Ramos (cell line): ENCODE data around the gene NDRG3.
"Not testable (repeated sequence)": the region's sequence is repeated elsewhere in the genome, so short reads cannot be mapped to it uniquely, and the experiment has no call there.

Source experiments
- in situ Hi-C: fragments of 300-500 bp; cut with MboI; formaldehyde crosslinking; loops from one replicate; pipeline ENCODE4 v1.14.3; 2022; ENCODE audit warnings: low sequenced_read_pairs; ENCODE audit not compliant: unreplicated experiment

The NDRG3 gene

GRCh38 chr20:36623444-36623843 lies 122.4 kb downstream of the NDRG3 start:
- in situ Hi-C loops = no loop called here

GRCh38 chr20:36620917-36621316 lies 125.0 kb downstream of the NDRG3 start:
- in situ Hi-C loops = no loop called here

- in situ Hi-C loops = no loop called here
Measured at GRCh38 chr20:36614781-36615557, 130.9 kb downstream of the NDRG3 start.

- in situ Hi-C loops = no loop called here
Measured at GRCh38 chr20:36613974-36614373, 131.9 kb downstream of the NDRG3 start.

- in situ Hi-C loops = no loop called here
Measured at GRCh38 chr20:36611625-36612024, 134.3 kb downstream of the NDRG3 start.

- in situ Hi-C loops = not testable (repeated sequence)
Measured at GRCh38 chr20:36608388-36608728, 137.5 kb downstream of the NDRG3 start.

- in situ Hi-C loops = no loop called here
Measured at GRCh38 chr20:36607586-36608387, 138.1 kb downstream of the NDRG3 start.

- in situ Hi-C loops = no loop called here
Measured at GRCh38 chr20:36606158-36607066, 139.5 kb downstream of the NDRG3 start.

- in situ Hi-C loops = no loop called here
Measured at GRCh38 chr20:36605399-36606157, 140.3 kb downstream of the NDRG3 start, which contains the start of gene RAB5IF. TSS of gene RAB5IF (plus strand) at chr20:36605779. CDS start at chr20:36605952, 173 bp downstream.

- in situ Hi-C loops = loop anchor here (5.0 kb wide), 1 partner anchor 38 kb away; no protein-coding TSS in a partner anchor
Measured at GRCh38 chr20:36604952-36605398, 140.9 kb downstream of the NDRG3 start.
